HG03060 (cell line): ENCODE data around the gene PCSK6.

ENCODE experiments used
- ATAC-seq: cut with Tn5 transposase; IDR thresholded peaks from one replicate; pipeline ENCODE4 v1.9.1; 2021; ENCODE audit warnings: low read depth, moderate number of reproducible peaks; ENCODE audit not compliant: unreplicated experiment

Gene PCSK6

GRCh38 chr15:101523560-101523940, 34.0 kb upstream of the PCSK6 start:
- ATAC-seq, result no peak

GRCh38 chr15:101522621-101523559, 33.4 kb upstream of the PCSK6 start:
- ATAC-seq, result no peak

- no peak for ATAC-seq
Observed at GRCh38 chr15:101522091-101522490, 32.6 kb upstream of the PCSK6 start.

- no peak for ATAC-seq
Observed at GRCh38 chr15:101521591-101521990, 32.1 kb upstream of the PCSK6 start.

GRCh38 chr15:101521069-101521468, 31.6 kb upstream of the PCSK6 start:
- no peak for ATAC-seq

- ATAC-seq, result no peak
Observed at GRCh38 chr15:101520395-101520794, 30.9 kb upstream of the PCSK6 start.

- no peak for ATAC-seq
Observed at GRCh38 chr15:101517504-101517903, 28.0 kb upstream of the PCSK6 start.

GRCh38 chr15:101514318-101514717, 24.8 kb upstream of the PCSK6 start:
- no peak for ATAC-seq

- no peak for ATAC-seq
Observed at GRCh38 chr15:101511717-101512116, 22.2 kb upstream of the PCSK6 start.

GRCh38 chr15:101510212-101511197, 21.0 kb upstream of the PCSK6 start:
- ATAC-seq, result no peak

GRCh38 chr15:101509279-101509678, 19.8 kb upstream of the PCSK6 start:
- no peak for ATAC-seq

GRCh38 chr15:101506491-101506890, 17.0 kb upstream of the PCSK6 start:
- ATAC-seq, result no peak

GRCh38 chr15:101505610-101506337, 16.3 kb upstream of the PCSK6 start:
- no peak for ATAC-seq

- ATAC-seq, result no peak
Observed at GRCh38 chr15:101504866-101505609, 15.5 kb upstream of the PCSK6 start.

- no peak for ATAC-seq
Observed at GRCh38 chr15:101504373-101504772, 14.9 kb upstream of the PCSK6 start.

- no peak for ATAC-seq
Observed at GRCh38 chr15:101503296-101503599, 13.7 kb upstream of the PCSK6 start.

GRCh38 chr15:101502572-101503295, 13.2 kb upstream of the PCSK6 start:
- ATAC-seq, result no peak

GRCh38 chr15:101501703-101502373, 12.3 kb upstream of the PCSK6 start:
- ATAC-seq, result no peak
